GM13976 (cell line): ENCODE measurements around the gene ITGB1.
"Not testable (repeated sequence)": the region's sequence is repeated elsewhere in the genome, so short reads cannot be mapped to it uniquely, and the experiment has no call there.

Experiments
- DNase-seq: peaks from one replicate; pipeline ENCODE4 v3.0.0; 2012; ENCODE audit warnings: low spot score
- in situ Hi-C: fragments of 300-500 bp; cut with MboI; formaldehyde crosslinking; loops from one replicate; pipeline ENCODE4 v1.12.0; 2022; ENCODE audit warnings: low sequenced_read_pairs, mixed read lengths, inconsistent platforms; ENCODE audit not compliant: unreplicated experiment
- TF ChIP-seq, protein P1 (sequence below): IDR thresholded peaks from 2 replicates; pipeline ENCODE4 v1.5.1; 2012; ENCODE audit warnings: borderline replicate concordance, mild to moderate bottlenecking; ENCODE audit not compliant: insufficient read depth; ENCODE audit errors: extremely low read depth, missing control alignments, control extremely low read depth

The ITGB1 gene

DNA sequence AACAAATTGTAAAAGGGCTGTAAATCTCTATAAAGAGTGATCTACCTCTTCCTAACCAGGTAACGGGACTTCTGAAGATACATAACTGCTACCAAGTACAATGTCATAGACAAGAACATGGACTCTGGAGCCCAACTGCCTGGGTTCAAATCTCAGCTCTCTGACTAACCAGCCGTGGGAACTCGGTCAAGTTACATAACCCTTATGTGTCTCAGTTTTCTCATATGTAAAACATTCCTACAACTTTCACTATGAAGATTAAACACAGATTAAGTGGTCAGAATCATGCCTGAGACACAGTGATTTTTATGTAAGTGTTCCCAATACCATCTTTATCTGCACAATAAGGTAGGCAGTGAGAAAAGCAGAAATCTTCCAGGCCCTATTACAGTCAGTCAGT lies 52.6 kb downstream of the ITGB1 start:
- TF ChIP-seq, protein P1, sequence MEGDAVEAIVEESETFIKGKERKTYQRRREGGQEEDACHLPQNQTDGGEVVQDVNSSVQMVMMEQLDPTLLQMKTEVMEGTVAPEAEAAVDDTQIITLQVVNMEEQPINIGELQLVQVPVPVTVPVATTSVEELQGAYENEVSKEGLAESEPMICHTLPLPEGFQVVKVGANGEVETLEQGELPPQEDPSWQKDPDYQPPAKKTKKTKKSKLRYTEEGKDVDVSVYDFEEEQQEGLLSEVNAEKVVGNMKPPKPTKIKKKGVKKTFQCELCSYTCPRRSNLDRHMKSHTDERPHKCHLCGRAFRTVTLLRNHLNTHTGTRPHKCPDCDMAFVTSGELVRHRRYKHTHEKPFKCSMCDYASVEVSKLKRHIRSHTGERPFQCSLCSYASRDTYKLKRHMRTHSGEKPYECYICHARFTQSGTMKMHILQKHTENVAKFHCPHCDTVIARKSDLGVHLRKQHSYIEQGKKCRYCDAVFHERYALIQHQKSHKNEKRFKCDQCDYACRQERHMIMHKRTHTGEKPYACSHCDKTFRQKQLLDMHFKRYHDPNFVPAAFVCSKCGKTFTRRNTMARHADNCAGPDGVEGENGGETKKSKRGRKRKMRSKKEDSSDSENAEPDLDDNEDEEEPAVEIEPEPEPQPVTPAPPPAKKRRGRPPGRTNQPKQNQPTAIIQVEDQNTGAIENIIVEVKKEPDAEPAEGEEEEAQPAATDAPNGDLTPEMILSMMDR: no peak
- in situ Hi-C loops: no loop called here
- DNase-seq: no peak

DNA sequence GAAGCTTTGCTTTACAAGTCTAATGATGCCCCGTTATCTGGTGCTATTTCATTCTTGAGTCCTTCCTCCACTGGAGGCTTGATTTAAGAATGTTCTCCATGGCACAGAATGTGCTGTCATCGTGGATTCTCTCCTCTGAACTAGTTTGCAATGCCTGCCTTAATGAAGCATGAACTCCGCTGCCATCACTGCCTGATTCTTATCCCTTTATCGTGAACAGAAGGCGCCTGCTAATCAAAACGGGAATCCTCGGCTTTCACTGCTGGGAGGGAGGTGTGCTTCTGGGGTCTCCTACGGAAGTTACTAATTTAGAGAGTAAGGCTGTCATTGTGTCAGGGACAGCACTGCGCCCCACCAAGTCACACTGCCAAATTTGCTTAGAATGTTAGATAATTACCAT lies 56.2 kb downstream of the ITGB1 start:
- TF ChIP-seq, protein P1: no peak
- in situ Hi-C loops: no loop called here
- DNase-seq: no peak

DNA sequence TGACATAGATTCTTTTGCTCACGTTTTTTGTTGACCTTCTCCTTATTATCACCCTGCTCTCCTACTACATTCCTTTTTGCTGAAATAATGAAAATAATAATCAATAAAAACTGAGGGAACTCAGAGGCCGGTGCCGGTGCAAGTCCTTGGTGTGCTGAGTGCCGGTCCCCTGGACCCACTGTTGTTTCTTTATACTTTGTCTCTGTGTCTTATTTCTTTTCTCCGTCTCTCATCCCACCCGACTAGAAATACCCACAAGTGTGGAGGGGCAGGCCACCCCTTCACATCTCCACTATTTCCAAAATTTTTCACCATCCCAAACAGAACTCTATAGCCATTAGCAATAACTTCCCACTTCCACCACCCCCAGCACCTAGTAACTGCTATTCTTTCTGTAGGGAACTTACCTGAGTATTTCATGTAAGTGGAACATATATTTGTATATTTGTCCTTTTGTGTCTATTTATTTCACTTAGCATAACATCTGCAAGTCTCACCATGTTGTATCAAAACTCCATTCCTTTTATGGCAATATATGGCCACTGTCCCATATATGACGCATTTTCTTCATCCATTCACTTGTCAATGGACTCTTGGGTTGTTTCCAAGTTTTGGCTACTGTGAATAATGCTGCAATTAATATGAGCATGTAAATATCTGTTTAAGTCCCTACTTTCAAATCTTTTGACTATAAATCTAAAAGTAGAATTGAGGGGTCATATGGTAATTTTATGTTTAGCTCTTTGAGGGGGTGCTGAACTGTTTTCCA lies 62.6 kb downstream of the ITGB1 start:
- DNase-seq, in situ Hi-C loops: not testable (repeated sequence)

DNA sequence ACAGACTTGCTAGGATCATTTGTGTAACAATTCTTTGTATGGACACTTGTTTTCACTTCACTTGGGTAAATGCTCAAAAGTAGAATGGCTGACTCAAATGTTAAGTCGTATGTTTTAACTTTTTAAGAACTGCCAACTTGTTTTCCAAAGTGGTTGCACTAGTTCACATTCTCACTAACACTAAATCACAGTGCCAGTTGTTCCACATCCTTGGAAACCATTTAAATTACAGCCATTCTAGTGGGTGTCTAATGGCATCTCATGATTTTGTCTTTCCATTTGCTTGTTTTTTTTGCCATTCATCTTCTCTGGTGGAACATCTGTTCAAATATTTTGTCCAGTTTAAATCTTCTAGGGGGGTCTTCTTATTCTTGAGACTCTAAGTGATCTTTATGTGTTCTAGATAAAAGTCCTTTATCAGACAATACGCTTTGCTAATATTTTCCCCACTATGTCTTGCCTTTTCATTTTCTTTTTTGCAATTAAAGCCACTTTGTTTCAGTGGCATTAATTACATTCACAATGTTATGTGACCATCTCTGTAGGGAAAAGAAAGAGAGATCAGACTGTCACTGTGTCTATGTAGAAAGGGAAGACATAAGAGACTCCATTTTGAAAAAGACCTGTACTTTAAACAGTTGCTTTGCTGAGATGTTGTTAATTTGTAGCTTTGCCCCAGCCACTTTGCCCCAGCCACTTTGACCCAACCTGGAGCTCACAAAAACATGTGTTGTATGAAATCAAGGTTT lies 63.9 kb downstream of the ITGB1 start:
- TF ChIP-seq, protein P1: no peak
- in situ Hi-C loops: no loop called here
- no peak for DNase-seq

DNA sequence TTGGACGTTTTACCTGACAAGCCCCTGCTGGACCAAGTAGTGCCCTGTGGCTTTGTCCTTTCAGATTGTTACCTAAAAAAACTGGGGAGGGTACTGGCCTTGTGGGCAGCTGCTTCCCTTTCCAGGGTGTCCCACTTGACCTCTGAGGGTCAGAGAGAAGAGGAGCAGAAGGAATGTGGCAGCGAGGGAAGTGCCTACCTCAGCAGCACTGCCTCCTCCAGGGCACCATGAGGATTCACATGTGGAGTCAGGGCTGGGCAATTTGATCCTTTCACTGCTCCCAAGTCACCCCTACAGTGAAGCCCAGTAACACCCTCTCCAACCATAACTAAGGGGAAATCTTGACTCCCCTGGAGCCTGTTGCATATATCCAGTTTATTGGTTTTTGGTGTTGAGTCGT lies 64.6 kb downstream of the ITGB1 start:
- in situ Hi-C loops: no loop called here
- DNase-seq: no peak
- TF ChIP-seq, protein P1: no peak

DNA sequence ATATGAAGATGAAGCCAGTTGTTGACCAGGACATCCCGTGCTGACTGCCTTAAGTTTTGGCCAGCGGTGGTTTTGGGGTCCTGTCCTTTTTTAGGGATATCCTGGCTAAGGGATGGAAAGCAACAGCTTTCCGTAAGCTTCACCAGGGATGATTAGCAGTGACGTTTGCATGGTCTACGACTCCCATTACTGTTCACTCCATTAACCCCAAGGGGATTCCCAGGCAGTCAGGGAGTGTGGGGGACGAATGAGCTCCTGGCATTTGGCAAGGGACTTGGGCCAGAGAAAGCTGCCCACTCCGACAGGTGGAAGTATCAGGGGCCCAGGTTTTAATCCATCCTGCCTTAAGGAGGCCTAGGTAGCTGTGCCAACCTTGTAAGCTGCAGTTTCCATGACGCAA lies 66.8 kb downstream of the ITGB1 start:
- in situ Hi-C loops: no loop called here
- TF ChIP-seq, protein P1: no peak
- no peak for DNase-seq

DNA sequence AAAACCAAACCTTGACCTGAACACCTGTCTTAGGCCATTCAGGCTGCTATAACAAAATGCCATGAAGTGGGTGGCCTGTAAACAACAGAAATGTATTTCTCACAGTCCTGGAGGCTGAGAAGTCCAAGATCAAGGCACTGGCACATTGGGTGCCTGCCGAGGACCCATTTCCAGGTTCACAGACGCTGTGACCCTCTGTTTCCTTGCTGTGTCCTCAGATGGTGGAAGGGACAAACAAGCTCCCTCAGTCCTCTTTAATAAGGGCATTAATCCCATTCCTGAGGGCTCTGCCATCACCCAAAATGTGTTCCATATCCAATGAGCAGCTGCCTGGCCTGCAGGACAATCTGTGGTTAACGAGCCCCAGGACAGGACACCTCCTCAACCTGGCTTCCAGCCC lies 67.6 kb downstream of the ITGB1 start:
- no peak for DNase-seq
- TF ChIP-seq, protein P1: no peak
- in situ Hi-C loops: no loop called here
